C4-2B (cell line): ENCODE data around the gene SLC25A14.

Experiments
- CTCF ChIP-seq: fragments of 450-650 bp; conservative IDR thresholded peaks from 2 replicates; pipeline ENCODE4 v1.5.1; 2017; ENCODE audit warnings: mild to moderate bottlenecking
- ZFX ChIP-seq: fragments of 450-650 bp; IDR thresholded peaks from 2 replicates; pipeline ENCODE4 v1.6.1; 2017

GRCh38 chrX:130415201-130415600, 75.5 kb downstream of the SLC25A14 start:
- TF ChIP-seq CTCF (no peak), ZFX (no peak)
